Neural progenitor cell (in vitro differentiated cells): ENCODE results near the gene ING1. TPM values are rescaled to one million over a fixed set of nuclear protein-coding genes. Genes with fewer than 3 reads are reported as not detected.

ENCODE experiments used
- DNase-seq: peaks from one replicate; pipeline ENCODE4 v3.0.0-alpha.2; 2016; ENCODE audit warnings: low spot score
- H2AFZ ChIP-seq: fragments of 200-600 bp; sonication (generic); replicated peaks from 2 replicates; pipeline ENCODE4 v1.6.1; 2016; ENCODE audit warnings: antibody characterized with exemption
- H3F3A ChIP-seq: fragments of 200-600 bp; sonication (generic); 2 replicates; pipeline ENCODE4 v1.6.1; 2016; ENCODE audit warnings: antibody characterized with exemption, low read depth
- H3K27ac ChIP-seq: fragments of 200-600 bp; sonication (generic); 2 replicates; pipeline ENCODE4 v1.5.1; 2016; ENCODE audit warnings: mild to moderate bottlenecking
- H3K27me3 ChIP-seq: fragments of 200-600 bp; sonication (generic); 2 replicates; pipeline ENCODE4 v1.6.1; 2016; ENCODE audit warnings: mild to moderate bottlenecking, moderate library complexity
- H3K36me3 ChIP-seq: fragments of 200-600 bp; sonication (generic); 2 replicates; pipeline ENCODE4 v1.5.1; 2016
- H3K4me1 ChIP-seq: fragments of 200-600 bp; sonication (generic); 2 replicates; pipeline ENCODE4 v1.6.1; 2016; ENCODE audit warnings: mixed run types
- H3K4me2 ChIP-seq: fragments of 200-600 bp; sonication (generic); 2 replicates; pipeline ENCODE4 v1.6.1; 2016
- H3K4me3 ChIP-seq: fragments of 200-600 bp; sonication (generic); 2 replicates; pipeline ENCODE4 v1.5.1; 2016
- H3K79me2 ChIP-seq: fragments of 200-600 bp; sonication (generic); 2 replicates; pipeline ENCODE4 v1.6.1; 2016; ENCODE audit warnings: low read depth
- H3K9ac ChIP-seq: fragments of 200-600 bp; sonication (generic); 2 replicates; pipeline ENCODE4 v1.6.1; 2016
- H3K9me3 ChIP-seq: fragments of 200-600 bp; sonication (generic); 2 replicates; pipeline ENCODE4 v1.5.1; 2016; ENCODE audit warnings: low read depth
- H4K20me1 ChIP-seq: fragments of 200-600 bp; sonication (generic); 2 replicates; pipeline ENCODE4 v1.6.1; 2016; ENCODE audit warnings: low read depth
- H3K27ac Mint-ChIP-seq: 3 replicates; pipeline ENCODE4 v1.8.0; 2021; ENCODE audit warnings: mixed read lengths
- H3K27me3 Mint-ChIP-seq: 2 replicates; pipeline ENCODE4 v1.8.0; 2022; ENCODE audit warnings: low read depth, mild to moderate bottlenecking, inconsistent platforms, moderate library complexity, mixed read lengths; ENCODE audit not compliant: insufficient read depth
- H3K36me3 Mint-ChIP-seq: 3 replicates; pipeline ENCODE4 v1.8.0; 2021; ENCODE audit warnings: mixed read lengths
- H3K4me1 Mint-ChIP-seq: 3 replicates; pipeline ENCODE4 v1.8.0; 2021; ENCODE audit warnings: mixed read lengths
- H3K4me3 Mint-ChIP-seq: 3 replicates; pipeline ENCODE4 v1.8.0; 2021; ENCODE audit warnings: mild to moderate bottlenecking, moderate library complexity, mixed read lengths
- H3K9me3 Mint-ChIP-seq: 3 replicates; pipeline ENCODE4 v1.8.0; 2020; ENCODE audit warnings: mixed read lengths
- CTCF ChIP-seq: fragments of 200-600 bp; sonication (generic); IDR thresholded peaks from 2 replicates; pipeline ENCODE4 v1.5.1; 2017; ENCODE audit warnings: antibody characterized with exemption, mild to moderate bottlenecking
- EZH2 ChIP-seq: fragments of 200-600 bp; sonication (generic); IDR thresholded peaks from 2 replicates; pipeline ENCODE4 v1.6.1; 2017; ENCODE audit warnings: antibody characterized with exemption, mild to moderate bottlenecking, moderate library complexity
- EZH2phosphoT487 ChIP-seq: fragments of 200-600 bp; sonication (generic); IDR thresholded peaks from 2 replicates; pipeline ENCODE4 v1.6.1; 2017; ENCODE audit warnings: antibody characterized with exemption
- total RNA-seq: library from RNA; depleted of rRNA; stranded (reverse); fragments of >200 nt; gene quantifications from 2 replicates; pipeline ENCODE4 v1.2.3, GENCODE V29; 2015; ENCODE audit warnings: low replicate concordance

ING1 gene
- total RNA-seq, 1 donor from 2014 or later = 14.7 TPM

GRCh38 chr13:110676595-110677587 lies 36.6 kb upstream of the ING1 start:
- Histone ChIP-seq H3K79me2 (no peaks in the 10 kb centered on the region), H3K4me1 (no peaks in the 10 kb centered on the region), H3F3A (no peaks in the 10 kb centered on the region), H3K36me3 (no peaks in the 10 kb centered on the region), H3K27me3 (no peaks in the 10 kb centered on the region), H3K4me2 (no peak overlapping the region), H2AFZ (no peak overlapping the region), H3K4me3 (no peak overlapping the region), H3K9me3 (no peaks in the 10 kb centered on the region), H3K27ac (no peak overlapping the region), H4K20me1 (no peaks in the 10 kb centered on the region), H3K9ac (no peak overlapping the region)
- no peak overlapping the region for H3K4me3 Mint-ChIP-seq
- no peak for DNase-seq
- TF ChIP-seq EZH2phosphoT487 (no peak), CTCF (no peak), EZH2 (no peak)
- no peaks in the 10 kb centered on the region for H3K27me3 Mint-ChIP-seq
- peaks cover 54% of the 10 kb centered on the region for H3K36me3 Mint-ChIP-seq
- H3K4me1 Mint-ChIP-seq = no peaks in the 10 kb centered on the region
- peaks cover 14% of the 10 kb centered on the region for H3K9me3 Mint-ChIP-seq
- H3K27ac Mint-ChIP-seq = no peak overlapping the region

- peaks cover 5% of the 10 kb centered on the region for H3K9me3 Mint-ChIP-seq
- no peaks in the 10 kb centered on the region for H3F3A ChIP-seq
- TF ChIP-seq EZH2phosphoT487 = no peak
- TF ChIP-seq CTCF = no peak
- no peak for TF ChIP-seq EZH2
- peaks cover 45% of the 10 kb centered on the region for H3K36me3 Mint-ChIP-seq
- H3K27ac Mint-ChIP-seq = no peak overlapping the region
- no peaks in the 10 kb centered on the region for H3K9me3 ChIP-seq
- no peaks in the 10 kb centered on the region for H3K27me3 ChIP-seq
- no peaks in the 10 kb centered on the region for H3K36me3 ChIP-seq
- no peak overlapping the region for H3K9ac ChIP-seq
- H4K20me1 ChIP-seq = no peaks in the 10 kb centered on the region
- H3K79me2 ChIP-seq = no peaks in the 10 kb centered on the region
- no peaks in the 10 kb centered on the region for H3K4me1 Mint-ChIP-seq
- no peak overlapping the region for H2AFZ ChIP-seq
- H3K27me3 Mint-ChIP-seq = no peaks in the 10 kb centered on the region
- no peak overlapping the region for H3K27ac ChIP-seq
- no peak for DNase-seq
- no peaks in the 10 kb centered on the region for H3K4me1 ChIP-seq
- no peak overlapping the region for H3K4me2 ChIP-seq
- H3K4me3 ChIP-seq = no peak overlapping the region
- H3K4me3 Mint-ChIP-seq = no peak overlapping the region
Observed at GRCh38 chr13:110677731-110678545, 35.6 kb upstream of the ING1 start.

GRCh38 chr13:110680852-110681251 lies 32.6 kb upstream of the ING1 start:
- Histone ChIP-seq H3K9me3 (no peaks in the 10 kb centered on the region), H3K4me2 (no peak overlapping the region), H3K4me3 (no peak overlapping the region), H3F3A (no peaks in the 10 kb centered on the region), H2AFZ (no peak overlapping the region), H3K4me1 (no peaks in the 10 kb centered on the region), H3K27ac (no peak overlapping the region), H3K9ac (no peak overlapping the region), H3K36me3 (no peaks in the 10 kb centered on the region), H3K79me2 (no peaks in the 10 kb centered on the region), H4K20me1 (no peaks in the 10 kb centered on the region), H3K27me3 (no peaks in the 10 kb centered on the region)
- Mint-ChIP-seq H3K9me3 (no peaks in the 10 kb centered on the region), H3K4me1 (no peaks in the 10 kb centered on the region), H3K27ac (no peak overlapping the region), H3K36me3 (peaks cover 31% of the 10 kb centered on the region), H3K27me3 (no peaks in the 10 kb centered on the region), H3K4me3 (no peak overlapping the region)
- peak; percentile 46 for DNase-seq
- peak; percentile 45 for TF ChIP-seq CTCF
- TF ChIP-seq EZH2 = no peak
- no peak for TF ChIP-seq EZH2phosphoT487
